COLO829 (cell line): Measurements from ENCODE around the gene MAP6.
"Not testable (repeated sequence)": the region's sequence is repeated elsewhere in the genome, so short reads cannot be mapped to it uniquely, and the experiment has no call there.

Experiments used
- DNase-seq: peaks from one replicate; pipeline ENCODE4 v3.0.0; 2012; ENCODE audit warnings: low spot score

Gene MAP6

DNA sequence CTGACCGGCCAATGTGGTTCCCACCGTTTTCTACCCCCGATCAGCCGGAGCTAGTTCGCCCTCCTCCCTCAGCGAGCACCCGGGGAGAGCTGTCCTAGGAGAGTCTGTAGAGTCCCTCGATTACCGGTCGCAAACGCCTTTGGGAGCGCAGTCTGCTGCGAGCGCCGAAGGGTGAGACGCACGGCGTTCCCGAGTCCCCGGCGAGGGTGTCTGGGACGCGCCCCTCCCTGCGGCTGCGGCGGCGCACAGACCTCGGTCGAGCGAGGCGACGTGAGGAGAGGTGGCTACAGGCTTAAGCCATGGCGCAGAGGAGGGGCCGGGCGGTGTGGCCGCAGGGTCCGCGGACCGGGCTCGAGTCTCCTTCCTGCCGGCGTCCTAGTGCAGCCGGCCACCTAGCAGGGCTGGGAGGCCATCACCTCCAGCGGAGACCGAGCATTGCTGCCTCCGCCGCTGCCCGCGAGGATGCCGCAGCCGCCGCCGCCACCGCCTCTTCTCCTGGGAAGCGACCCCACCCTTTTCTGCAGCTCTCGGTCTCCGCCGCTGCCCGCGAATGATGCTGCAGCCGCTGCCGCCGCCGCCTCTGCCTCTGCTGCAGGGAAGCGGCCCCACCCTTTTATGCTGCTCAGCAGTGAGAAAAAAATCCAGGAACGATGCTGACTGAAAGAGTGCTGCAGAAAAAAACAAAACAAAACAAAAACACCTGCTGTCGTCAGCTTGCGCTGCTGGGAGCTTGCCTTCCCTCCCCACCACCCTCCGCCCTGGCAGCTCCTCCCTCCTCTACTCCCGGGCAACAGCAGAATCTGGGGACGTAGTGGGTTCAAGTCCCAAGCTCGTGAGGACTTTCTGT, at the start of gene MAP6:
Gene MAP6 (minus strand): TSS at position 588 of the 847 bp plus-strand sequence. CDS start 669 bp downstream, outside the sequence.
- no peak for DNase-seq

DNA sequence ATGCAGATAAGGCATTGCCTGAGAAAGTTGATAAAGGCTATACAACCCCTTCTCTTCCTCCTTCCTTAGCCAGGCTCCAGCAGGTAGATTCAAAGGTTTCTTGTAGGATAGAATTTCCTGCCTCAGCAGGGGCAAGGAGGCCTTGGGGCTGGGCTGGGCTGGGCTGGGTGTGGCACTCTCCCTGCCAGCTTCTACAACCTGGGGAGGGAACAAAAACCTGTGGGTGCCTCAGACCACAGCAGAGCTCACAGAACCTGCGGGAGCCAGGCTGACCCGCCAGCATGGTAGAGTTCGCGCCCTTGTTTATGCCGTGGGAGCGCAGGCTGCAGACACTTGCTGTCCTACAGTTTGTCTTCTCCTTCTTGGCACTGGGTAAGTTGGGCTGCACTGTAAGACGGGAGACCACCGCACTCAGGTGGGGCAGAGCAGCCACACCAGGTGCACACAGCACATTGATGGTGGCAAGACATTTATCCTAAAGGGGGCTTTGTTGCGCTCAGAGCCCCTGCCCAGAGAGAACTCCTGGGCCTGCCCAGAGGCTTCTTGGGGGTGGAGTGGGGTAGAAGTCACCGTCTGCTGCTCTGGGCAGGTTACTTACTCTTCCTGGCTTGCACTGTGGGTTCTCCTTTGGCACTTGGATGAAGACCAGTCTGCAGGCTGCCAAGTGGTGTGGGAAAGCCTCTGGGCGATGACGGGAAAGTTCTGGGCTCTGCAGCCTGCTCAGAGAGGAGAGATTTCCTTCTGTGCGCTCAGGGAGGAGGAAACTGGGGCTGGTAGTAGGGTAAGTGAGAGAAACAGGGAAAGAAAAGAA, 49.0 kb upstream of the MAP6 start, which contains the start of gene MOGAT2:
Gene MOGAT2 (plus strand): TSS at position 231 of the 811 bp plus-strand sequence. CDS start 51 bp downstream, at position 282.
- no peak for DNase-seq

DNA sequence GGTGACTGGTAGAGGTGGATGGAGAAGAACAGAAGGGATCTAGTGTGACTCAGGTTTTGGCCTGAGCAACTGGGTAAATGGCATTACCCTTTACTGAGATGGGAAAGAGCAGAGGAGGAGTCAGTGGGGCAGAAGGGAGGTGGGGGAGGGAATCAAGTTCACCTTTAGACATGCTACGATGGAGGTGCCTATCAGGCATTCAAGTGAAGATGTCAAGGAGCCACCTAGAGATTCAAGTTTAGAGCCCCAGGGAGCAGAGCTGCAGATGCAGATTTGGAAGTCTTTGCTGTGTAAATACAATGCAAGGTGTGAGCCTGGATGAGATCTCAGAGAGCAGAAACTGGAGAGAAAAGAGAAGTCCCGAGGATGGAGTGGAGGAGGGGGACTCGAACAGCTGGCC, 47.8 kb upstream of the MAP6 start:
- DNase-seq: no peak

DNA sequence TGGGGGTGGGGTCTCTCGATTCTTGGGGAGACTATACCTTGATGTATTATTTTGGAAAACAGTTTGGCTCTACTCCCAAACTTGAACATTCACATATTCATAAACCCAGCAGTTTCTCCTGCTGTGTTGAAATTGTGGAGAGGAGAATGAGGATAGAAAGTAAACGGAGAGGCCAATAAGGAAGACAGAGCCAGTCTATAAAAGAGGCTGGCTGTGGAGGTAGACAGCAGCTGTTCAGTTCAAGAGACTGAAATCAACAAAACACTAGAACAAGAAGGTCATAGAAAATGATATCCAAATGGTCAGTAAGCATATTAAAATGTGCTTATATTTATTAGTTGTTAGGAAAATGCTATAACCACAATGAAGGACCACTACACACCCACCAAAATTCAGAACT, 46.9 kb upstream of the MAP6 start:
- DNase-seq: no peak

DNA sequence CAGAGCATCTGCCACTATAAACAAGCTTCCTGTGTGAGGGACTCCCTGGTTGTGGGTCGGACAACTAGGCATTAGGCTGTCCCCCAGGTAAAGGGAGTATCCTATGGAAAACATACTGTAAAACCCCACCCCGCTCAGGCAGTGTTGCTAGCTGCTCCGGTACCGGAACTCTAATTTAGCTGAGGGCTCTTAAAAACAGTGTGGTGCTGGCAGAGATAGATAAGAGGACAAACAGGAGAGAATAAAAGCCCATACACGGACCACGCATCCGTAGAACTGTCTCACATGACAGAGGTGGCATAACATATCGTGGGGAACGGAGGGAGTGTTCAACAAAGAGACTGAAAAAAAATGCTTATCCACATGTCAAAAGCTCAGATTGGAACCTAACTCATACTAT, 45.4 kb upstream of the MAP6 start:
- no peak for DNase-seq

DNA sequence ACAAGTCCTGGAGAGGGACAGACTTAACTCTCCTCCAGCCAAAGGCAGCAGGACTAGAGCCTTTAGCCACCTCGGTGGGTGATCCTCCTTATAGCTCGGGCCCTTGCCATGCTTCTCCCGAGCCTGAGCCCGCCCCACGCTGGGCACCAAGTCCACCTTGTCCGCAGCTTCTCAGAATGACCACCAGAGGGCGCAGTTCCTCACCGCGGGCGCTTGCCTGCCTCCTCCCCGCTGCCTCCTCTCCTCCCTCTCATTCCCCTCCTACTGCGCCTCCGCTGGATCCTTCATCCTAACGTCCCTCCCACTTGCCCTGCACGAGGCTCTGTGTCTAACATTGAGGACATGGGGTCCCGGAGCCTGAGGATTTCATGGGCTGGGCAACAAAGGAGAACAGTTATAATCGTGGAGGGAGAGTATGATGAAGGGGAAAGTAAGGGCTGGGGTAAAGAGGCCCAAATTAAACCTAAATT, 37.5 kb upstream of the MAP6 start:
- DNase-seq: peak; percentile 87

DNA sequence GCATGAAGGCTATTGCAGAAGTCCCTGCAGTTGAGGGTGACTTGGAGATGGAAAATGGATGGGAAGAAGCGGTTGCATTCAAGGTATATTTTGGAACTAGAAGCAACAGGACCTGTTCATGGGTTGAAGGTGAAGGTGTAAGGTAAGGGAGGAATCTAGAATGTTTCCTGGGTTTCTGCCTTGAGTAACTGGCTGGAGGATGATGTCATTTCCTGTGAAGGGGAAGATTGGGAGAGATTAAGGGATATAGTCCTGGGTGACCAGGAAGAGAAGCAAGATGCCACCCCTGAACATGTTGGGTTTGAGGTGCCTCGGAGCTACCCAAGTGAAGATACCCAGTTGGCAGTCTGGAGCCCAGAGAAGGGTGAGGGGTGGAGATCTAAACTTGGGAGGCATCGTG, 36.7 kb upstream of the MAP6 start:
- no peak for DNase-seq

DNA sequence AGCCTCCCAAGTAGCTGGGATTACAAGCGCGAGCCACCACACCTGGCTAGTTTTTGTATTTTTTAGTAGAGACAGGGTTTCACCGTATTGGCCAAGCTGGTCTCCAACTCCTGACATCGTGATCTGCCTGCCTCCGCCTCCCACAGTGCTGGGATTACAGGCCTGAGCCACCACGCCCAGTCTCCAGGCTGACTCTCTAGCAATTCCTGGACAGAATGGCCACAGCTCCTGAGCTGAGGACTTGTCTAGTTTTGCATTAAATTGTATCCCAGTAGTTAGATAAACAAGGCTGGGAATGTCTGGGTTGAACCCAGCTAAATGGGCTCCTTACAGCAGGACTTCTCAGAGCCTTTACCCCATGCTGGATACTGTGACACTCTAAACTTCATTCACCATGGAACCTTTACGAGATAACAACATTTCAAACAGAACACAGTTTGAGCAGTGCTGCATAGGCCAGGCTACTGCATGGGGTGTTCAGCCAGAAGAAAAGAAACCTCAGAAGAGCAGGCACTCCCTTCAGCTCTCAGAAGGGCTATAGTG, 34.9 kb upstream of the MAP6 start:
- no peak for DNase-seq

DNA sequence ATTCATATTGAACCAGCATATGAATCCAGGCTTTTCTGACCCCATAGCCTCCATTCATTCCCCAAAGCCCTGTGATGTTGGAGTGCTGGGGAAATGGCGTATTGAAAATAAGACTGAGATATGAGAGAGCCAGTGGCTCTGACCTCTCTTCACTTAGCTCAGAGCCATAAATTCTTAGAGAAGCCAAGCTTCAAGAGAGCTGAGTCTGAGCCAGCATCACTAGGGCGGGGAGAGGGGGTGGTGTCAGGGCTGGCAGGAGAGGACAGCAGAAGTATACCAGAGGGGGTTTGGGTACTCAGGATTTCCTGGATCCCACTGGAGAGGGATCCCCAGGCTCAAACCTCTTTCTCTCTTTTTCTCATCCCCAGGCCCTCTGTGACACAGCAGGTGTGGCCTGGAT, 32.1 kb upstream of the MAP6 start:
- DNase-seq: no peak

DNA sequence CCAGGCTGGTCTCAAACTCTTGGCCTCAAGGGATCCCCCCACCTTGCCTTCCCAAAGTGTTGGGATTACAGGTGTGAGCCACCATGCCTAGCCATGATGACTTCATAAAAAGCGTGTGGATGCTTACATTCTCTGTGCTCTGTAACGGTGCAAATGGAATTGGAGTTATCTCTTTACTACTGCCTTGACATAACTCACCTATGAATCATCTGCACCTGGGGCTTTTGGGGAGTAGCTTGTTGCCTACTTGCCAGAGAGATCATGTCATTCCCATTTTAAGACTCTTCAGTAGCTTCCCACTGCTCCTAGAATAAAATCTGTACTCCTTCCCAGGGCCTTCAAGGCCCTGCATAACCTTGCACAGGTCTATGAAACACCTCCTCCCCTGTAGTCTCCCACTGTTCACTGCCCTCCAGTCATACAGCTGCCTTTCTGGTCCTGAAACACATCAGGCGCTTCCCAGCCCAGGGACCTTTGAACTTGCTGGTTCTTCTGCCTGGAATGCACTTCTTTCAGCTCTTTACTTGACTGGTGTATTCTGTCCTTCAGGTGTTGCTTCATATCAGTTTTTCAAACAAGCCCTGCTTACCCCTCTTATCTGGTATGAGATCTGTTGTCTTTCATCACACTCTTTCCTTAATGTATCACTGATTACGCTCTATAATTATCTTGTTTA, 29.2 kb upstream of the MAP6 start:
- DNase-seq: no peak

DNA sequence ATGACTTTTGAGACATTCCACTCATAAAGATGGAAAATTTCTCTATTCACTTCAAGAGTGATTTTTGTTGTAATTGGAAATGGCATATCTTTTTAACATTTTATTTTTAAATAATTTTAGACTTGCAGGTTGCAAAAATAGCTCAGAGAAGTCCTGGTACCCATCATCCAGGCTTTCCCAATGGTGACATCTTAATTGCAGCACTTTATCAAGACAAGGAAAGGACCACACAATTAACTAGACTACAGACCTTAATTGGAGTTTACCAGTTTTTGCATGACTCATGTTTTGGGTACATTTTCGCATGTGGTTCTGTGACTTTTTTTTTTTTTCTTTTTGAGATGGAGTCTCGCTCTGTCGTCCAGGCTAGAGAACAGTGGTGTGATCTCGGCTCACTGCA, 23.0 kb upstream of the MAP6 start:
- no peak for DNase-seq

DNA sequence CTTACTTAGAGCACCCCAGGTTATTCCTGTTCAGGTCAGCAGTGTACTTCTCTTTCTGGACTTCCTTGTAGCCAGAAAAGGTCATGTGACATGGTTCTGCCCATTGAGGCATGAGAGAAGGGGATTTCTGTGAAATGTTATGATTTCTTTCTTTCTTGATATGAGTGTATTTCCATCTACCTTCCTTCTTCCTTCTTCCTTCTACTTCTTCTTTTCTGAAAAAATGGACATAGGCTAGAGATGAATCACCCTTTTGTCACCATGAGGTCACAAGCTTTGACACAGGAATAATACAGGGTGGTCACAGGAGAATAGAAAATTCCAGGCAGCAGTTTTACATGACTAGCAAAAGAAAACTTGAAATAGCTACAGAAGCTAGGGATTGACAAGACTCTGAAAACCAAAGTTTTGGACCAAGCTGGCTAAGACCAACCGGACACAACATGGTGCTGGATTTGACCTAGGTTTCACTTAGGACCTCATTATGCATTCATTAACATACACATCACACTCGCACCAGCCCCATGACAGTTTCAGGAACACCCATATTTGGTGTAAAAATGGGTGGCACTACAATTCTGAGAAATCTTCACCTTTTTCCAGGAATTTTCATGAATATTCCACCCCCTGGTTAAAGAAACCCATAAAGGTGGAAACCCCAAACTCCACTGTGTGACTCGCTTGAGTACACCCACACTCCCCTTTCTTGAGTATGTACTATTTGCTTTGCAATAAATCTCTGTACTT, 21.2 kb upstream of the MAP6 start:
- no peak for DNase-seq

DNA sequence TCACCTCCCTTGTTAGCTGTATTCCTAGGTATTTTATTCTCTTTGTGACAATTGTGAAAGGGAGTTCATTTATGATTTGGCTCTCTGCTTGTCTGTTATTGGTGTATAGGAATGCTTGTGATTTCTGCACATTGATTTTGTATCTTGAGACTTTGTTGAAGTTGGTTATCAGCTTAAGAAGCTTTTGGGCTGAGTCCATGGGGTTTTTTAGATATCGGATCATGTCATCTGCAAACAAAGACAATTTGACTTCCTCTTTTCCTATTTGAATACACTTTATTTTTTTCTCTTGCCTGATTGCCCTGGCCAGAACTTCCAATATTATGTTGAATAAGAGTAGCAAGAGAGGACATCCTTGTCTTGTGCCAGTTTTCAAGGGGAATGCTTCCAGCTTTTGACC, 15.0 kb upstream of the MAP6 start:
- DNase-seq: not testable (repeated sequence)

DNA sequence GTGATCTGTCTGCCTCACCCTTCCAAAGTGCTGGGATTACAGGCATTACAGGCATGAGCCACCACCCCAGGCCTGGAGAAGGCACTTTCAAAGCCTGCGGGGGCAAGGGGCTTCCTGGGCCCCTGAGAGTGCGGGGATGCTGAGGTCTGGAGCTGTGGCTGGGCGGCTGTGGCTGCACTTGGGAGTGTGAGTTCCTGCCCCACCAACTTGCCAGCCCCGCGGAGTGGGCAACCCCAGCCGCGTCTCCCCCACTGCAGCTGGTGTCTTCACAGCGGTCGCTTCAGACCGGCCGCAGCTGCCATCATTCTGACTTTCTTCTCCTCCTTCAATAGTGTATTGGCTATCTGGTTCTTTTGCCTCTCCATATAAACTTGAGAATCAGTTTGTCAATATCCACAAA, 10.7 kb upstream of the MAP6 start:
- no peak for DNase-seq

DNA sequence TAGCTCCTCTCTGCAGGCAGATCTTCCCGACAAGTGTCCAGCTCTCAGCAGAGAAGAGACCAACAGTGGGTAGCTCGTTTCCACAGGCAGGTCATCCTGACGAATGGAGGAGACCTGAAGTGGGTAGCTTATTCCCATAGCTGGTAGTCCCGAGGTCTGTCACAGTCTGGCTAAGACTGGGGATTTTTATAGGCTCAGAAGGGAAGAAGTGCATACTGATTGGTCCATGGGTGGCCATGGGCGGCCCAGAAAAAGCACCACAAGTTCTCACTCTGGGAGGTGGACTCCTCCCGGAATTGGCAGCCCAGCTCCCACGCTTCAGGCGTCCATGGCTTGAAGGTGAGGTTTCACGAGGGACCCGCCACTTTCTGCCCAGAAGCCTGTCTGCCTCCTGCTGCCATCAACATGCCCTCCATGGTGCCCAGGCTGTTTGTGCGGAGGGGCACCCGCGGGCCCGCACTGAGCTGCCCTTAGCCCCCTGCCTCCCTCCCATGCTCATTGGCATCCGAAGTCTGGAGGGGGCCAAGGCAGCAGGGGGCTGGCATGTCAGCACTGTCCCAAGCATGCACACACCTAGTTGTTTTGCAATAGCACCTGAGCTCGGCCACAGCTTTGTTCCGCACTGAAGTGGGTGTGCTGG, 9.9 kb upstream of the MAP6 start:
- no peak for DNase-seq

DNA sequence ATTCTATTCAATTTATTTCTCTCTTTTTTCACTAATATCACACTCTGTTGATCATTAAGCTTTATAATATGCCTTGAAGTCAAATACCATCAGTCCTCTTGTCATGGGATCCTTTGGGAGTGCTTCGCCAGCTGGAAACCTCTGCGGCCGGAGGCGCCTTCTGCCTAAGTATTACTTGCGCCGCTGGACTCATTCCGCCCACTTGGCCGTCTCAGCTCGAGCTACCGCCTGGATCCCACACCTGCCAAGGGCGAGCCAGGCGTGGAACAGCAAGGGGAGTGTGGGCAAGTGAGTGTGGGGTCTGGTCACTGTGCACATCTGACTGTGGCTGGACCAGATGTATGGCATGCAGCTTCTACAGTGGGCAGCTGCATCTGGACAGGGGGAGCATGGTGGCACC, 9.1 kb upstream of the MAP6 start:
- DNase-seq: no peak

DNA sequence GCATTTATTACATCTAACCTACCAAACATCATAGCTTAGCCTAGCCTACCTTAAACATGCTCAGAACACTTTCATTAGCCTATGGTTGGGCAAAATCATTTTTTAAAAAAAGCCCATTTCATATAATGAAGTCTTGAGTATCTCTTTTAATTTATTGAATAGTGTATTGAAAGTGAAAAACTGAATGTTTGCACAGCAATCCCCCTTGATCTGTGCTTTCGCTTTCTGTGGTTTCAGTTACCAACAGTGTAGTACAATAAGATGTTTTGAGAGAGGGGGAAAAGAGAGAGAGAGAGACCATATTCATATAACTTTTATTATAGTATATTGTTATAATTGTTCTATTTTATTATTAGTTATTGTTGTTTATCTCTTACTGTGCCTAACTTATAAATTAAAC, 8.4 kb upstream of the MAP6 start:
- DNase-seq: no peak

DNA sequence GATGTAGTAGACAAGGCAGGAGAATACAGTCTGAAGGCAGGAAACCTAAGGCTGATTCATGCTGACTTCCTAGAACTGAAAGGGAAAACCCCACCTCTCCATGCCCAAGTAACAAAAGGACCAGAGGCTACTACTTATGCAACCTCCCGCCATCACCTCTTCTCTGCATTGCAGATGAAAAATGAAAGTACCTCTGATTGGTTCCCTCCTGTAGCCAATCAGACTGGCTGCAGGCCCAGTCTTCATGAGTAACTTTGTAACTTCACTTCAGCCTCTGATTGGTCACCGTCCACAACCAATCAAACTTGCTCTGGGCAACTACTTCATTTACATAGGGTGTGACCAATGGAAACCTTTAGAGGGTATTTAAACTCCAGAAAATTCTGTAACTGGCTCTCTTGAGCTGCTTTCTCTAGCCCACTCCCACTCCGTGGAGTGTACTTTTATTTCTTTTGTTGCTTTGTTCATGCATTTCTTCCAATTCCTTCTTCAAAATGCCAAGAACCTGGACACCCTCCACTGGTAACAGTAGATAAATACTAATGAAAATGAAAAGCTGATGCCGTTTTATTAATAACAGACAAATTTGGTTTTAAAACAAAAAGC, 5.2 kb upstream of the MAP6 start:
- no peak for DNase-seq

DNA sequence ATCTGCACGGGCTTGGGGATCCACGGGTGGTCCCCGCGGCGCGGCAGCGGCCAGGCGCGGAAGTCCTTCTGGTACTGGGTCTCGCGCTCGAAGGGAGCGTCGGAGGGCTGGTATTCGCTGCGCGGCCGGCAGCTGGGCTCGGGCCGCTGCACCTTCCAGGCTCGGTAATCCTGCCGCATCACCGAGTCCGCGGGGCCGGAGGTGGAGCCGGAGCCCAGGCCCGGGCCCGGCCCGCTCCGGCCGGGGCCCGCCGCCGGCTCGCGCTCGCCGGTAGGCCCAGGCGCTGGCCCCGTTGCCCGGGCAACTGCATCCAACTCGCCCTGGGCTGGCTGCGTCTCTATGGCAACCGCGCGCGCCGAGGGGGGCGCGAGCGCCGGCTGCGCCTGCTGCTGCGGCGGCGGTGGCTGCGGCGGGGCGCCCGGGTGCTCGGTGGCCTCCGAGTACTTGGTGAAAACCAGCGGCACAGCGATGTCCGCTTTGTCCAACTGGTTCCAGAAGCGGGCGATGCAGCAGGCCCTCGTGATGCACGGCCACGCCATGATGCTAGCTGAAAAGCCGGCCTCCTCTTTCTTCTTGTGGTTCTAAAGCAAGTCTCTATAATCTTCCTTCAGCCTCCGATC, 897 bp downstream of the MAP6 start:
- DNase-seq: no peak

DNA sequence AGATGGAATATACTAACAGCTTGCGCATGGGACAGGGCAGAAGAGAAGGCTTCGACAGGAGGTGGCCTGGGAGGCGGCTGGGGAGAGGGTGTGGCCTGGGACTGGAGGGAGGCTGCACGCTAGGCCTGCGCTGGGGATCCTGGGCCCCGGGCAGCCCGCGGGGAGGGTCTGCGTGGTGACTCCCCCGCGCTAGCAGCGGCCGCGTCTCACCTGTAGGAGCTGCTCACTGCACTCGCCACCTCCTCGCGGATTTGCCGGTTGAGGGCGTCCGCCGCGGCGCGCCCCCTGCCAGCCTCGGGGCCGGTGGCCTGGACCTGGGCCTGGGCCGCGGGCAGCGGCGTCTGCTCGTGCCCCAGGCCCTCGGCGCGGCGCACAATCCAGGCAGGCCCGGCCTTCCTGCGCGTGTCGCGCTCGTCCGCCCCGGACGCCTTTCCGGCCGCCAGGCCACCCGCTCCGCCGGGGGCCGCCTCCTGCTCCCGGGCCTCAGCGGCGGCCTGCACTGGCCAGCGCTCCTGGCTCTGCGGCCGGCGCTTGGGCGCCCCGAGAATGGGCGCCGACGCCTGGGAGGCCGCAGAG, 1.5 kb downstream of the MAP6 start:
- DNase-seq: no peak
